ENCODE results near the gene ALKBH5. TPM values are rescaled to one million over a fixed set of nuclear protein-coding genes. Genes with fewer than 3 reads are reported as not detected.

Gene ALKBH5
- polyA plus RNA-seq, 1 donor from 2014 or later = 55.0 TPM

DNA sequence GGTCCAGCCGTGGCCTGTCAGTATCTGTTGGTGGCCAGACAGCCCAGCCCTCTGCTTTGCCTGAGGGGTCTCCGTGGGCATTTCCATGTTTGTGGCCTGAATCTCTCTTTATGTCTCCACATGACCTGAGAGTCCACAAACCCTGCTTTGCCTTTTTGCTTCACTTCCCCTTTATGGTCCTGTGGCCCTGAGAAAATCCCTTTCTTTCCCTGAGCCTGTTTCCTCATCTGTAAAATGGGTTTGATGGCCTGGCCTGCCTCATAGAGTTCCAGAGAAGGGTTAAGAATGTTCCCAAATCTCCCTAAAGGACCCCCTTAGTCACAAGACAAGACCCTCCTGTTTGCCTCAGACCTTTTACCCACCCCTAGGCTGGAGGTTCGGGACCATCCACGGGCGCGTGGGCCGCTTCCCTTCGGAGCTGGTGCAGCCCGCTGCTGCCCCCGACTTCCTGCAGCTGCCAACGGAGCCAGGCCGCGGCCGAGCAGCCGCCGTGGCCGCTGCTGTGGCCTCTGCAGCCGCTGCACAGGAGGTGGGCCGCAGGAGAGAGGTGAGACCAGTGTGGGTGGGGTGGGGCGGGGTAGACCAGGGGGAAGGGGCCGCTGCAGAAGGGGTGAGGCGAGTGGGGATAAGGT, 26.2 kb upstream of the ALKBH5 start:
- no peak overlapping the region for H3K9ac ChIP-seq (ENCODE audit: low read length)
- no peak overlapping the region for H3K27ac ChIP-seq (ENCODE audit: low read length)
- H3K9me2 ChIP-seq (ENCODE audit: insufficient read depth, low read length) = no peaks in the 10 kb centered on the region
- H4K20me1 ChIP-seq (ENCODE audit: insufficient read depth) = no peaks in the 10 kb centered on the region
- TF ChIP-seq POLR2AphosphoS5 (IDR thresholded peaks at IDR 0.05) = no peak
- TF ChIP-seq MXI1 (conservative IDR thresholded peaks at IDR 0.05; ENCODE audit: poor library complexity, severe bottlenecking) = no peak
- TF ChIP-seq SMC3 (conservative IDR thresholded peaks at IDR 0.05; ENCODE audit: poor library complexity) = no peak
- TF ChIP-seq, protein P1, sequence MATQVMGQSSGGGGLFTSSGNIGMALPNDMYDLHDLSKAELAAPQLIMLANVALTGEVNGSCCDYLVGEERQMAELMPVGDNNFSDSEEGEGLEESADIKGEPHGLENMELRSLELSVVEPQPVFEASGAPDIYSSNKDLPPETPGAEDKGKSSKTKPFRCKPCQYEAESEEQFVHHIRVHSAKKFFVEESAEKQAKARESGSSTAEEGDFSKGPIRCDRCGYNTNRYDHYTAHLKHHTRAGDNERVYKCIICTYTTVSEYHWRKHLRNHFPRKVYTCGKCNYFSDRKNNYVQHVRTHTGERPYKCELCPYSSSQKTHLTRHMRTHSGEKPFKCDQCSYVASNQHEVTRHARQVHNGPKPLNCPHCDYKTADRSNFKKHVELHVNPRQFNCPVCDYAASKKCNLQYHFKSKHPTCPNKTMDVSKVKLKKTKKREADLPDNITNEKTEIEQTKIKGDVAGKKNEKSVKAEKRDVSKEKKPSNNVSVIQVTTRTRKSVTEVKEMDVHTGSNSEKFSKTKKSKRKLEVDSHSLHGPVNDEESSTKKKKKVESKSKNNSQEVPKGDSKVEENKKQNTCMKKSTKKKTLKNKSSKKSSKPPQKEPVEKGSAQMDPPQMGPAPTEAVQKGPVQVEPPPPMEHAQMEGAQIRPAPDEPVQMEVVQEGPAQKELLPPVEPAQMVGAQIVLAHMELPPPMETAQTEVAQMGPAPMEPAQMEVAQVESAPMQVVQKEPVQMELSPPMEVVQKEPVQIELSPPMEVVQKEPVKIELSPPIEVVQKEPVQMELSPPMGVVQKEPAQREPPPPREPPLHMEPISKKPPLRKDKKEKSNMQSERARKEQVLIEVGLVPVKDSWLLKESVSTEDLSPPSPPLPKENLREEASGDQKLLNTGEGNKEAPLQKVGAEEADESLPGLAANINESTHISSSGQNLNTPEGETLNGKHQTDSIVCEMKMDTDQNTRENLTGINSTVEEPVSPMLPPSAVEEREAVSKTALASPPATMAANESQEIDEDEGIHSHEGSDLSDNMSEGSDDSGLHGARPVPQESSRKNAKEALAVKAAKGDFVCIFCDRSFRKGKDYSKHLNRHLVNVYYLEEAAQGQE (IDR thresholded peaks at IDR 0.05; ENCODE audit: borderline replicate concordance) = no peak
- no peak for TF ChIP-seq CTCF (IDR thresholded peaks at IDR 0.05; ENCODE audit: poor library complexity, severe bottlenecking)
- TF ChIP-seq TAF1 (IDR thresholded peaks at IDR 0.05; ENCODE audit: low read depth) = no peak
- no peak for TF ChIP-seq EZH2 (IDR thresholded peaks at IDR 0.05; ENCODE audit: borderline replicate concordance, insufficient read depth, low read length, poor library complexity, severe bottlenecking)
- no peak for TF ChIP-seq RAD21 (conservative IDR thresholded peaks at IDR 0.05)
- TF ChIP-seq EP300 (conservative IDR thresholded peaks at IDR 0.05; ENCODE audit: poor library complexity, severe bottlenecking) = no peak
- H2AFZ ChIP-seq (ENCODE audit: low read depth, low read length) = no peak overlapping the region
- no peaks in the 10 kb centered on the region for H3K9me3 ChIP-seq (ENCODE audit: low read length)
- H3K79me2 ChIP-seq (replicated peaks; ENCODE audit: insufficient read depth, low read length) = no peaks in the 10 kb centered on the region
- no peaks in the 10 kb centered on the region for H3K27me3 ChIP-seq (ENCODE audit: insufficient read depth, low read depth, low read length)
- no peak overlapping the region for H3K4me2 ChIP-seq (ENCODE audit: low read length)
- H3K36me3 ChIP-seq (ENCODE audit: insufficient read depth, low read length) = no peaks in the 10 kb centered on the region
- no peaks in the 10 kb centered on the region for H3F3A ChIP-seq (ENCODE audit: insufficient read depth, low read length, poor library complexity, severe bottlenecking)
- no peak overlapping the region for H3K4me3 ChIP-seq (ENCODE audit: low read length)

DNA sequence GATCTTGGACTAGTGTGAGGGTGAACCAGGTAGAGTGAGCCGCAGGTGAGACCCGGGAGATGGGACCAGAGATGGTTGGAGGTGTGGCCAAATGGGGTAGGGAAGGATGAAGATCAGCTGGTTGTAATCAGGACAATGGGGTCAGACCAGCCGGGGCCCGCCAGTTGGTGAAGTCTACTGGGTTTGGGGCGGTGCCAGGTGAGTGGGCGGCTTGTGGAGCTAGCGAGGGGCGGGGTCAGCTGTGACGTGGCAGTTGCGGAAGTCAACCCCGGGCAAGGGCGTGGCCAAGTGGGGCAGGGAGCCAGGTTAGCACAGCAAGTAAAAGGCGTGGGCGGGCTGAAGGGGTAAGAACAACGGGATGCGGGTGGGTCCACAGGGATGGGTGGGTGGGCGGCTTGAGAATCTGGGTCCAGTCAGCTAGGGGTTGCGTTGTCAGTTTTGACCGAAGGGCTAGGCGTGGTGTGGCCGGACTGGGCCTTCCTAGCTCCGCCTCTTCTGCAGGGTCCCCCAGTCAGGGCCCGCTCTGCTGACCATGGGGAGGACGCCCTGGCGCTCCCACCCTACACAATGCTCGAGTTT, 25.5 kb upstream of the ALKBH5 start:
- no peaks in the 10 kb centered on the region for H3K27me3 ChIP-seq (ENCODE audit: insufficient read depth, low read depth, low read length)
- H3K27ac ChIP-seq (ENCODE audit: low read length) = no peak overlapping the region
- TF ChIP-seq, protein P1 (IDR thresholded peaks at IDR 0.05; ENCODE audit: borderline replicate concordance) = no peak
- TF ChIP-seq EP300 (conservative IDR thresholded peaks at IDR 0.05; ENCODE audit: poor library complexity, severe bottlenecking) (no peak), MXI1 (conservative IDR thresholded peaks at IDR 0.05; ENCODE audit: poor library complexity, severe bottlenecking) (no peak), TAF1 (IDR thresholded peaks at IDR 0.05; ENCODE audit: low read depth) (no peak), EZH2 (IDR thresholded peaks at IDR 0.05; ENCODE audit: borderline replicate concordance, insufficient read depth, low read length, poor library complexity, severe bottlenecking) (no peak), CTCF (IDR thresholded peaks at IDR 0.05; ENCODE audit: poor library complexity, severe bottlenecking) (no peak), RAD21 (conservative IDR thresholded peaks at IDR 0.05) (no peak), SMC3 (conservative IDR thresholded peaks at IDR 0.05; ENCODE audit: poor library complexity) (no peak), POLR2AphosphoS5 (IDR thresholded peaks at IDR 0.05) (no peak)
- H3F3A ChIP-seq (ENCODE audit: insufficient read depth, low read length, poor library complexity, severe bottlenecking) = no peaks in the 10 kb centered on the region
- H2AFZ ChIP-seq (ENCODE audit: low read depth, low read length) = no peak overlapping the region
- H3K9ac ChIP-seq (ENCODE audit: low read length) = no peak overlapping the region
- H3K36me3 ChIP-seq (ENCODE audit: insufficient read depth, low read length) = no peaks in the 10 kb centered on the region
- no peaks in the 10 kb centered on the region for H3K79me2 ChIP-seq (replicated peaks; ENCODE audit: insufficient read depth, low read length)
- H3K4me2 ChIP-seq (ENCODE audit: low read length) = no peak overlapping the region
- H3K4me3 ChIP-seq (ENCODE audit: low read length) = no peak overlapping the region
- H3K9me2 ChIP-seq (ENCODE audit: insufficient read depth, low read length) = no peaks in the 10 kb centered on the region
- H3K9me3 ChIP-seq (ENCODE audit: low read length) = no peaks in the 10 kb centered on the region
- no peaks in the 10 kb centered on the region for H4K20me1 ChIP-seq (ENCODE audit: insufficient read depth)

Data from neural cell (in vitro differentiated cells).